Suprapubic skin (tissue), 3 donors: ENCODE data around the gene RSRC1.

Experiments used
- POLR2A ChIP-seq, 2 donors: fragments of 450-650 bp; IDR thresholded peaks; one replicate each; pipeline ENCODE4 v1.6.1; 2017; ENCODE audit warnings: antibody characterized with exemption in 2 of 2, mild to moderate bottlenecking in 2 of 2, moderate library complexity in 2 of 2
- TF ChIP-seq, protein P1 (sequence below), 2 donors: fragments of 200-600 bp in 1 of 2; fragments of 450-650 bp in 1 of 2; sonication (generic) in 1 of 2; IDR thresholded peaks; one replicate each; pipeline ENCODE4 v1.5.1; 2016 to 2019; ENCODE audit warnings: antibody characterized with exemption in 2 of 2, mild to moderate bottlenecking in 1 of 2, moderate library complexity in 1 of 2

DNA sequence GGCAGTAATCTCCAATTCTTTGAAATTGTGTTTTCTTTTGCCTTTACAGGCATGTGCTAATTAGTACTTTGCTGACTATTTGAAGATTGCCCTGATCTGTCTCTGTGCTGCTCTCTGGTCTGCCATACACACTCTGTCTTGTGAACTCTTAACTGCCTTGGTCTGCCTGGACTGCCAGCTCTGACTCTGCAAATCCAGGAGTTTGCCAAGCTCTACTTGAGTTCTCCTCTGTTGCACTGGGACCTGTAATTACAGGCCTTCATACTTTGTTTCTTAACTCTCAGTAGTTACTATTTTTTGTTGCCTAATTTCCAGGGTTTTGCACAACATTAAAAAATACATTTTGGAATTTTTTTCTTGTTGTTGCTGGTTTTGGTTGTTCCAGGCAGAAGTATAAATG is 155.0 kb downstream of the RSRC1 start:
- TF ChIP-seq, protein P1, sequence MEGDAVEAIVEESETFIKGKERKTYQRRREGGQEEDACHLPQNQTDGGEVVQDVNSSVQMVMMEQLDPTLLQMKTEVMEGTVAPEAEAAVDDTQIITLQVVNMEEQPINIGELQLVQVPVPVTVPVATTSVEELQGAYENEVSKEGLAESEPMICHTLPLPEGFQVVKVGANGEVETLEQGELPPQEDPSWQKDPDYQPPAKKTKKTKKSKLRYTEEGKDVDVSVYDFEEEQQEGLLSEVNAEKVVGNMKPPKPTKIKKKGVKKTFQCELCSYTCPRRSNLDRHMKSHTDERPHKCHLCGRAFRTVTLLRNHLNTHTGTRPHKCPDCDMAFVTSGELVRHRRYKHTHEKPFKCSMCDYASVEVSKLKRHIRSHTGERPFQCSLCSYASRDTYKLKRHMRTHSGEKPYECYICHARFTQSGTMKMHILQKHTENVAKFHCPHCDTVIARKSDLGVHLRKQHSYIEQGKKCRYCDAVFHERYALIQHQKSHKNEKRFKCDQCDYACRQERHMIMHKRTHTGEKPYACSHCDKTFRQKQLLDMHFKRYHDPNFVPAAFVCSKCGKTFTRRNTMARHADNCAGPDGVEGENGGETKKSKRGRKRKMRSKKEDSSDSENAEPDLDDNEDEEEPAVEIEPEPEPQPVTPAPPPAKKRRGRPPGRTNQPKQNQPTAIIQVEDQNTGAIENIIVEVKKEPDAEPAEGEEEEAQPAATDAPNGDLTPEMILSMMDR (IDR thresholded peaks at IDR 0.05) = no peak
- no peak for TF ChIP-seq POLR2A (IDR thresholded peaks at IDR 0.05)
